HepG2 (cell line): Measurements from ENCODE around the gene HAGH. TPM values are rescaled to one million over a fixed set of nuclear protein-coding genes. Genes with fewer than 3 reads are reported as not detected.

ENCODE experiments used
- CREM ChIP-seq, 2 experiments: sonication (generic) in 1 of 2; formaldehyde crosslinking in 1 of 2; IDR thresholded peaks; 2 replicates each; pipeline versions ENCODE4 v1.4.0 to v1.6.1; 2016 to 2020; ENCODE audit warnings: antibody characterized with exemption in 1 of 2, mild to moderate bottlenecking in 1 of 2, missing genetic modification reagents in 1 of 2
- NAIF1 ChIP-seq: sonication (generic); formaldehyde crosslinking; IDR thresholded peaks from 2 replicates; pipeline ENCODE4 v1.5.0; 2020; ENCODE audit warnings: mild to moderate bottlenecking, missing genetic modification reagents, borderline replicate concordance
- SALL1 ChIP-seq: sonication (generic); formaldehyde crosslinking; IDR thresholded peaks from 2 replicates; pipeline ENCODE4 v1.8.0; 2022; ENCODE audit warnings: mild to moderate bottlenecking, missing genetic modification reagents
- YEATS2 ChIP-seq: sonication (generic); formaldehyde crosslinking; IDR thresholded peaks from 2 replicates; pipeline ENCODE4 v1.4.0; 2020; ENCODE audit warnings: missing genetic modification reagents, borderline replicate concordance
- ZNF451 ChIP-seq: sonication (generic); formaldehyde crosslinking; IDR thresholded peaks from 2 replicates; pipeline ENCODE4 v1.5.0; 2020; ENCODE audit warnings: mild to moderate bottlenecking, missing genetic modification reagents
- ZNF598 ChIP-seq: sonication (generic); formaldehyde crosslinking; IDR thresholded peaks from 2 replicates; pipeline ENCODE4 v1.5.1; 2020; ENCODE audit warnings: mild to moderate bottlenecking, missing genetic modification reagents, borderline replicate concordance
- ZNF605 ChIP-seq: sonication (generic); formaldehyde crosslinking; IDR thresholded peaks from 2 replicates; pipeline ENCODE4 v1.8.0; 2022; ENCODE audit warnings: mild to moderate bottlenecking, missing genetic modification reagents
- polyA plus RNA-seq, 8 experiments: library from polyadenylated mRNA; depleted of rRNA in 3 of 8; stranded (reverse) in 7 of 8; unstranded in 1 of 8; fragments of >200 nt; fragmentation: Illumina TruSeq in 4 of 8; extraction: Trizol in 4 of 8; gene quantifications; 2 replicates each; pipeline versions ENCODE4 v1.2.1 to v1.2.3, GENCODE V29; 2011 to 2016; ENCODE audit warnings: low read depth in 4 of 8, missing spikeins in 1 of 8, mixed read lengths in 1 of 8; ENCODE audit not compliant: insufficient read depth in 1 of 8
- total RNA-seq, 5 experiments: library from RNA; depleted of rRNA; stranded (reverse); fragments of >200 nt; fragmentation: Illumina TruSeq; extraction: Trizol; gene quantifications; 2 replicates each; pipeline ENCODE4 v1.2.3, GENCODE V29; 2016; ENCODE audit warnings: low read depth in 1 of 5
- TF ChIP-seq, protein P1 (sequence below): IDR thresholded peaks from 2 replicates; pipeline ENCODE4 v1.6.1; 2016
- TF ChIP-seq, protein P2 (sequence below): sonication (generic); formaldehyde crosslinking; IDR thresholded peaks from 2 replicates; pipeline ENCODE4 v1.8.0; 2022; ENCODE audit warnings: missing genetic modification reagents, mild to moderate bottlenecking, borderline replicate concordance
- TF ChIP-seq, protein P3 (sequence below): sonication (generic); formaldehyde crosslinking; IDR thresholded peaks from one replicate; pipeline ENCODE4 v1.5.1; 2020; ENCODE audit warnings: mild to moderate bottlenecking, missing genetic modification reagents; ENCODE audit errors: not compliant biosample characterization
- TF ChIP-seq, protein P4 (sequence below): sonication (generic); formaldehyde crosslinking; IDR thresholded peaks from 2 replicates; pipeline ENCODE4 v1.8.1; 2023; ENCODE audit warnings: missing genetic modification reagents, mild to moderate bottlenecking, borderline replicate concordance
- TF ChIP-seq, protein P5 (sequence below): fragments of 450-650 bp; IDR thresholded peaks from 2 replicates; pipeline ENCODE4 v1.6.1; 2016
- TF ChIP-seq, protein P6 (sequence below): IDR thresholded peaks from 2 replicates; pipeline ENCODE4 v1.6.1; 2016; ENCODE audit warnings: control low read depth

HAGH gene
- total and polyA plus RNA-seq, 2 of the 13 experiments (the other 11 are each of a cell fraction or from before 2014, with no cell fraction given), result 70.4 to 95.4 TPM

DNA sequence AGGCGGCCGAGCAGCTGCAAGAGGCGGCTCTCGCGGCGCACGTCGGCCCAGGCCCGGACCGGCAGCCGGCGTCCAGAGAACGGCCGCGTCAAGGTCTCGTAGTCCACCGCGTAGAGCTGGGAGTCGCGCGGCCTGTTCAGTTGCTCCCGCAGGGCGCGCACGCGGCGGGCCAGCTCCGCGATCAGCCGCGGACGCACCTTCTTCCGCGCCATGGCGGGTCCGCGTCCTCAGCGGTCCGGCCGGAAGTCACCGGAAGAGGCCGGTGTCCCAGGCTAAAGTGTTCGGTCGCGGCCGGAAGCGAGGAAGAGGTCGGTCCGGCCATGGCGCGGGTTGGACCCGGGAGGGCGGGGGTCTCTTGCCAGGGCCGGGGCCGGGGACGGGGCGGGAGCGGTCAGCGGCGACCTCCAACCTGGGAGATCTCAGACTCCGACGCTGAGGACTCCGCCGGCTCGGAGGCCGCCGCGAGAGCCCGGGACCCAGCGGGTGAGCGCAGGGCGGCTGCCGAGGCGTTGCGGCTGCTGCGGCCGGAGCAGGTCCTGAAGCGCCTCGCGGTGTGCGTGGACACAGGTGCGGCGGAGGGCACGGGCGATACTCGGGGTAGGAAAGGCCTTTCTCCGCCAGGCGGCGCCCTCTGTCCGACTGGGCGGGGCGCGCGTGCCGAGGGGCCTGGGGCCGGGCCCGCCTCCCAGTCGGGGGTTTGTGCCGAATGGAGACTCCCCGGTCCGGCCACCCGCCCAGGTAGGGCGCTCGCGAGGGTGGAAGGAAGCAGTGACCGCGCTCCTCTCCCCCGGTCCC is 53.5 kb downstream of the HAGH start, which contains the start of gene MRPS34 (continued):
- TF ChIP-seq, protein P1, sequence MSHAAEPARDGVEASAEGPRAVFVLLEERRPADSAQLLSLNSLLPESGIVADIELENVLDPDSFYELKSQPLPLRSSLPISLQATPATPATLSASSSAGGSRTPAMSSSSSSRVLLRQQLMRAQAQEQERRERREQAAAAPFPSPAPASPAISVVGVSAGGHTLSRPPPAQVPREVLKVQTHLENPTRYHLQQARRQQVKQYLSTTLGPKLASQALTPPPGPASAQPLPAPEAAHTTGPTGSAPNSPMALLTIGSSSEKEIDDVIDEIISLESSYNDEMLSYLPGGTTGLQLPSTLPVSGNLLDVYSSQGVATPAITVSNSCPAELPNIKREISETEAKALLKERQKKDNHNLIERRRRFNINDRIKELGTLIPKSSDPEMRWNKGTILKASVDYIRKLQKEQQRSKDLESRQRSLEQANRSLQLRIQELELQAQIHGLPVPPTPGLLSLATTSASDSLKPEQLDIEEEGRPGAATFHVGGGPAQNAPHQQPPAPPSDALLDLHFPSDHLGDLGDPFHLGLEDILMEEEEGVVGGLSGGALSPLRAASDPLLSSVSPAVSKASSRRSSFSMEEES (CRISPR knock-in tag), result no peak
- TF ChIP-seq, protein P2, sequence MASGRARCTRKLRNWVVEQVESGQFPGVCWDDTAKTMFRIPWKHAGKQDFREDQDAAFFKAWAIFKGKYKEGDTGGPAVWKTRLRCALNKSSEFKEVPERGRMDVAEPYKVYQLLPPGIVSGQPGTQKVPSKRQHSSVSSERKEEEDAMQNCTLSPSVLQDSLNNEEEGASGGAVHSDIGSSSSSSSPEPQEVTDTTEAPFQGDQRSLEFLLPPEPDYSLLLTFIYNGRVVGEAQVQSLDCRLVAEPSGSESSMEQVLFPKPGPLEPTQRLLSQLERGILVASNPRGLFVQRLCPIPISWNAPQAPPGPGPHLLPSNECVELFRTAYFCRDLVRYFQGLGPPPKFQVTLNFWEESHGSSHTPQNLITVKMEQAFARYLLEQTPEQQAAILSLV, result peak; percentile 80; the same call in 1 of the 2 replicates
- TF ChIP-seq, protein P3, sequence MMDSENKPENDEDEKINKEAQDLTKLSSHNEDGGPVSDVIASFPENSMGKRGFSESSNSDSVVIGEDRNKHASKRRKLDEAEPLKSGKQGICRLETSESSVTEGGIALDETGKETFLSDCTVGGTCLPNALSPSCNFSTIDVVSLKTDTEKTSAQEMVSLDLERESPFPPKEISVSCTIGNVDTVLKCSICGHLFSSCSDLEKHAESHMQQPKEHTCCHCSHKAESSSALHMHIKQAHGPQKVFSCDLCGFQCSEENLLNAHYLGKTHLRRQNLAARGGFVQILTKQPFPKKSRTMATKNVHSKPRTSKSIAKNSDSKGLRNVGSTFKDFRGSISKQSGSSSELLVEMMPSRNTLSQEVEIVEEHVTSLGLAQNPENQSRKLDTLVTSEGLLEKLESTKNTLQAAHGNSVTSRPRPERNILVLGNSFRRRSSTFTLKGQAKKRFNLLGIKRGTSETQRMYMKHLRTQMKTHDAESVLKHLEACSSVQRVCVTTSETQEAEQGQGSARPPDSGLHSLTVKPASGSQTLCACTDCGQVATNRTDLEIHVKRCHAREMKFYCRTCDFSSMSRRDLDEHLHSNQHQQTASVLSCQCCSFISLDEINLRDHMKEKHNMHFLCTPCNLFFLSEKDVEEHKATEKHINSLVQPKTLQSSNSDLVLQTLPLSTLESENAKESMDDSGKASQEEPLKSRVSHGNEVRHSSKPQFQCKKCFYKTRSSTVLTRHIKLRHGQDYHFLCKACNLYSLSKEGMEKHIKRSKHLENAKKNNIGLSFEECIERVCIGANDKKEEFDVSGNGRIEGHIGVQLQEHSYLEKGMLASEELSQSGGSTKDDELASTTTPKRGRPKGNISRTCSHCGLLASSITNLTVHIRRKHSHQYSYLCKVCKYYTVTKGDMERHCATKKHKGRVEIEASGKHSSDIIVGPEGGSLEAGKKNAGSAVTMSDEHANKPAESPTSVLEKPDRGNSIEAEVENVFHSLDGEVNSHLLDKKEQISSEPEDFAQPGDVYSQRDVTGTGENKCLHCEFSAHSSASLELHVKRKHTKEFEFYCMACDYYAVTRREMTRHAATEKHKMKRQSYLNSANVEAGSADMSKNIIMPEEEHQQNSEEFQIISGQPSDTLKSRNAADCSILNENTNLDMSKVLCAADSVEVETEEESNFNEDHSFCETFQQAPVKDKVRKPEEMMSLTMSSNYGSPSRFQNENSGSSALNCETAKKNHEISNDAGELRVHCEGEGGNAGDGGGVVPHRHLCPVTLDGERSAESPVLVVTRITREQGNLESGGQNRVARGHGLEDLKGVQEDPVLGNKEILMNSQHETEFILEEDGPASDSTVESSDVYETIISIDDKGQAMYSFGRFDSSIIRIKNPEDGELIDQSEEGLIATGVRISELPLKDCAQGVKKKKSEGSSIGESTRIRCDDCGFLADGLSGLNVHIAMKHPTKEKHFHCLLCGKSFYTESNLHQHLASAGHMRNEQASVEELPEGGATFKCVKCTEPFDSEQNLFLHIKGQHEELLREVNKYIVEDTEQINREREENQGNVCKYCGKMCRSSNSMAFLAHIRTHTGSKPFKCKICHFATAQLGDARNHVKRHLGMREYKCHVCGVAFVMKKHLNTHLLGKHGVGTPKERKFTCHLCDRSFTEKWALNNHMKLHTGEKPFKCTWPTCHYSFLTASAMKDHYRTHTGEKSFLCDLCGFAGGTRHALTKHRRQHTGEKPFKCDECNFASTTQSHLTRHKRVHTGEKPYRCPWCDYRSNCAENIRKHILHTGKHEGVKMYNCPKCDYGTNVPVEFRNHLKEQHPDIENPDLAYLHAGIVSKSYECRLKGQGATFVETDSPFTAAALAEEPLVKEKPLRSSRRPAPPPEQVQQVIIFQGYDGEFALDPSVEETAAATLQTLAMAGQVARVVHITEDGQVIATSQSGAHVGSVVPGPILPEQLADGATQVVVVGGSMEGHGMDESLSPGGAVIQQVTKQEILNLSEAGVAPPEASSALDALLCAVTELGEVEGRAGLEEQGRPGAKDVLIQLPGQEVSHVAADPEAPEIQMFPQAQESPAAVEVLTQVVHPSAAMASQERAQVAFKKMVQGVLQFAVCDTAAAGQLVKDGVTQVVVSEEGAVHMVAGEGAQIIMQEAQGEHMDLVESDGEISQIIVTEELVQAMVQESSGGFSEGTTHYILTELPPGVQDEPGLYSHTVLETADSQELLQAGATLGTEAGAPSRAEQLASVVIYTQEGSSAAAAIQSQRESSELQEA, result no peak
- TF ChIP-seq NAIF1, result no peak
- peak; percentile 89 for TF ChIP-seq YEATS2 (CRISPR knock-in tag)
- TF ChIP-seq SALL1, result peak; percentile 84
- TF ChIP-seq, protein P4, sequence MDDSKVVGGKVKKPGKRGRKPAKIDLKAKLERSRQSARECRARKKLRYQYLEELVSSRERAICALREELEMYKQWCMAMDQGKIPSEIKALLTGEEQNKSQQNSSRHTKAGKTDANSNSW, result no peak
- no peak for TF ChIP-seq ZNF605 (CRISPR knock-in tag)
- TF ChIP-seq ZNF451 (CRISPR knock-in tag), result peak; percentile 49; the same call in 1 of the 2 replicates
- TF ChIP-seq, protein P5, sequence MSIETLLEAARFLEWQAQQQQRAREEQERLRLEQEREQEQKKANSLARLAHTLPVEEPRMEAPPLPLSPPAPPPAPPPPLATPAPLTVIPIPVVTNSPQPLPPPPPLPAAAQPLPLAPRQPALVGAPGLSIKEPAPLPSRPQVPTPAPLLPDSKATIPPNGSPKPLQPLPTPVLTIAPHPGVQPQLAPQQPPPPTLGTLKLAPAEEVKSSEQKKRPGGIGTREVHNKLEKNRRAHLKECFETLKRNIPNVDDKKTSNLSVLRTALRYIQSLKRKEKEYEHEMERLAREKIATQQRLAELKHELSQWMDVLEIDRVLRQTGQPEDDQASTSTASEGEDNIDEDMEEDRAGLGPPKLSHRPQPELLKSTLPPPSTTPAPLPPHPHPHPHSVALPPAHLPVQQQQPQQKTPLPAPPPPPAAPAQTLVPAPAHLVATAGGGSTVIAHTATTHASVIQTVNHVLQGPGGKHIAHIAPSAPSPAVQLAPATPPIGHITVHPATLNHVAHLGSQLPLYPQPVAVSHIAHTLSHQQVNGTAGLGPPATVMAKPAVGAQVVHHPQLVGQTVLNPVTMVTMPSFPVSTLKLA, result no peak; the same call in 1 of the 2 replicates
- TF ChIP-seq CREM (IDR thresholded peaks at IDR 0.05), result no peak
- TF ChIP-seq CREM (CRISPR knock-in tag; IDR thresholded peaks at IDR 0.05), result no peak
- TF ChIP-seq, protein P6, sequence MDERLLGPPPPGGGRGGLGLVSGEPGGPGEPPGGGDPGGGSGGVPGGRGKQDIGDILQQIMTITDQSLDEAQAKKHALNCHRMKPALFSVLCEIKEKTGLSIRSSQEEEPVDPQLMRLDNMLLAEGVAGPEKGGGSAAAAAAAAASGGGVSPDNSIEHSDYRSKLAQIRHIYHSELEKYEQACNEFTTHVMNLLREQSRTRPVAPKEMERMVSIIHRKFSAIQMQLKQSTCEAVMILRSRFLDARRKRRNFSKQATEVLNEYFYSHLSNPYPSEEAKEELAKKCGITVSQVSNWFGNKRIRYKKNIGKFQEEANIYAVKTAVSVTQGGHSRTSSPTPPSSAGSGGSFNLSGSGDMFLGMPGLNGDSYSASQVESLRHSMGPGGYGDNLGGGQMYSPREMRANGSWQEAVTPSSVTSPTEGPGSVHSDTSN, result no peak
- no peak for TF ChIP-seq ZNF598
